ENCODE results near the gene RPRD2.

- no peak for TF ChIP-seq CTCF (IDR thresholded peaks at IDR 0.05; ENCODE audit: poor library complexity, severe bottlenecking)
- TF ChIP-seq POLR2AphosphoS5 (IDR thresholded peaks at IDR 0.05): no peak
- no peak for TF ChIP-seq EP300 (conservative IDR thresholded peaks at IDR 0.05; ENCODE audit: poor library complexity, severe bottlenecking)
These were observed 77.2 kb downstream of the RPRD2 start for GRCh38 chr1:150441121-150441520.
